GM18498 (cell line): Measurements from ENCODE around the gene ALAS2.
"Not testable (repeated sequence)": the region's sequence is repeated elsewhere in the genome, so short reads cannot be mapped to it uniquely, and the experiment has no call there.

Experiments
- ATAC-seq: cut with Tn5 transposase; IDR thresholded peaks from one replicate; pipeline ENCODE4 v1.9.1; 2021; ENCODE audit warnings: mild to moderate bottlenecking, moderate library complexity; ENCODE audit not compliant: unreplicated experiment

ALAS2 gene

DNA sequence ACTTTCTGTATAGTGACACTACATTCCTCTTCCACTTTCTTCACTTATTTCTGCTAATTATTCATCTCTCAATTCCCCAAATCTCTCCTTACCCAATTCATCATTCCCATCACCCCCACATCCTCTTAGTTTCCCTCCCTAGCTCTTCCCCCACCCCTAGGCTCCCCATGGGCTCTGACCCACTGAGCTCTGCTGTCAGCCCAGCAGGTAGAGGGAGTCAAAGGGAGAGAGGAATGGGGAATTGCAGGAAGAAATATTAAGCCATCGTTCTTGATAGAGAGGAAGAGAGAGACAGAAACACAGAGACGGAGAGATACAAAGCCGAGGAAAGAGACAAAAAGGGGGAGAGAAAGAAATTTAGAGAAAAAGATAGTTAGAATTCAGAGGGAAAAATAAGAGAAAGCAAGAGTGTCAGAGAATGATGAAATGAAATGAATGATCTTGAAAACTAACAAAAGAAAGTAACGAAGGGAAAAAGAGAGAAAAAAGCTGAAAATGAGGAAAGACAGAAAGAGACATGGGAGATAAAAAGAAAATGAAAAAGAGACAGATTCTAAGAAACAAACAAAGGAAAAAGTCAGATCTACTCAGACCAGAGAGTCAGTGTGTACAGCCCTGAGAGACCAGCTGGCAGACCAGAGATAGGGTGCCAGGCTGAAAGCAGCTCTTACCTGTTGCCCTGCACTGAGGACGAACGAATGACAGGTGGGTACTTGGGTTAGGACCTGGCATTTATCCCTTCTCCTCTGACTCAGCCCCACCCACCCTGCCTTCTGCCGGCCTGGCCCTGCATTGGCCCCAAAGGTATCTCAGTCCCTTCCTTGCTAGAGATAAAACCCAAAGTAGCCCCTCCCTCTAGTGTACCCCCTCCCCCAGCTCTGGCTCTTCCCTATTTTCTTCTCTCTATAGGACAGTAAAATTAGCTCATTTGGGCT is at the start of gene ALAS2:
TSS of gene ALAS2 (minus strand) at position 707 of the 935 bp plus-strand sequence. CDS start 4,977 bp downstream, outside the sequence.
- ATAC-seq, result no peak

DNA sequence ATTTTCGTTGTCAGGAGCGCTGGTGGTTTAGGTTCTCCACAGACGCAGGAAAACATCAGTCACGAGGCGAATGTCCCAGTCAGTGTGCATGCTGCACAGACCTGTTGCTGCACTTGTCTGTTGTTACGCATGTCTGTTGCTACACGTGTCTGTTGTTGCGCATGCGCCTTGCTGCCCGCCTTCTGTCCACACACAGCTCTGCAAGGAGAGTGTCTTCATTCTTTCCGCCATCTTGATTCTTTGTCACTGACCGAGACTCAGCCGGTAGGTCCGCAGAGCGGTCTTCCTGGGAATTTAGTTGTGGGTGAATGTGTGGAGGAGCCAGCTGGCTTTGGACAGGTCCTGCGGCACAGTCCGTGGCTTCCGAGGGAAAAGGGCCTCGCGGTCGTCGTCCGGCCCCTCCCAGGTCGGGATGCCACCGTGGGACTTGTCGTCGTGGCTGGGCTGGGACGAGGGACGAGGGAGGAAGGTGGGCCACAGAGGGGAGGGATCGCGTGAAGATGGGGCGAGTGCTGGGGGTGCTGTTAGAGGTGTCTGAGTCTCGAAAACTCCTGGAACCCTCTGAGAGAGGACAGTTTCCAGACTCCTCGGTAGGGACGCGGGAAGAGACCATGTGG is 44.2 kb upstream of the ALAS2 start, which contains the start of gene PAGE2B:
TSS of gene PAGE2B (plus strand) at position 180 of the 617 bp plus-strand sequence. CDS start 1,012 bp downstream, outside the sequence.
- no peak for ATAC-seq

GRCh38 chrX:55072286-55072685 is 41.5 kb upstream of the ALAS2 start:
- no peak for ATAC-seq

- not testable (repeated sequence) for ATAC-seq
These were observed 36.4 kb upstream of the ALAS2 start for GRCh38 chrX:55067180-55067579.

DNA sequence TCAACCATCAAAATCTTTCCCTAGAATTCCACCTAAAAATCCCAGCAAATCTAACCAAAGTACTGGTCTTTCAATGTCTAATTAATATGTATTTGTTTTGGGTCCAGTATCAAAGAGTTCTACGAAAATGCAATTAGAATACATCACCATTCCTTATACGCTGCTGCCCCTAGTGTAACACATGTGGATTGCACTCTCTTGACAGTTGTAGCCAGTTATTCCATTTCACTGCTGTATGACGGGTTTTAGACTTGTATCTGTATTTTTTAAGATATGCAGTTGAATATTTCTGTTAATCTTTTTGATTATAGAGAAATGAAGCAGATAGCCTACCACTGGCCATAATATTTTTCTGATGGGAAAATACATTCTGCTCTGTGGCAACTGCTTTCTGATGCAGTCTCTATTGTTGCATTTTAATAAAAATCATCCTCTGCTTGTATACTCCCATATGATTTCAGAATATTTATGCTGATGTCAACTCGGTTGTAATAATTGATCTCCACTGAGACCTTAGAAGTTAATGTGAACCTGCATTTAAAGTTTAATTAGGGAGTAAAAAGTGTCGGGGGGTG is 27.0 kb upstream of the ALAS2 start:
- peak; percentile 54 for ATAC-seq

DNA sequence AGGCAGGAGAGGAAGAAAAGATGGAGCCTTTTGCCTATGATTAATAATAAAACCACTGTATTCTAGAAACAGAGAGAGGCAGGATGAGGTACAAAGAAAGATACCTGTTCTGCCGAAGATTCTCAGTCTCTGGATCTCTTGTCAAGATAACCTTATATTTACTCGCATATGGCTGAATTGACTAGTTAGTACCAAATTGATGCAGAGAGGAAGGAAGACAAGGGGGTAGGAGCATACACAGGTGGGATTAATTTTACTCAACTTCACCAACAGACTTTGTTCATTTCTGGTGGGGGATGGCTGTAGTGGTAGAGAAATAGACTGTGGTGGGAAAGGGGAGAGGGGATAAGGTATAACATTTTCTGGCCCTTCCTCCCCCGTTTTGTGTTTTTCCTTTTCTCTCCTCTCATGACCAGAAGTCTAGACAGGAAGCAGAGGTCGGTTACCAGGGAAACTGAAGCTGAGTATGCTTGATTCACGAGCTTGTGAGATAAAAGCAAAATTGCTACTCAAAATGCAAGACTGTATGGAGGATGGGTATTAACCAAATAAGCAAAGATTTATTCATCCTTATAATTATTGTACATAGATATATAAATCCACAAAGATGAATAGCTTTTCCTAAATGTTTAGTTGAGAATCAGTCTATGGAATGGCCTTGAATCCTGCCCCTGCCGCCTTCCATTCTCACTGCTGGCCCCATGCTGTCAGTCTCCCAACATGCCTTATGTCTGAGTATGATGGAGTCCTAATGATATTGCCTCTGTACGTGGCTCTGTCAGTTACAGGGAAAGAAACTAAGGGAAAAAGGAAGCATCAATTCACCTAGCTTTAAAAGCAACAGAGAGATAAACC is 26.3 kb upstream of the ALAS2 start:
- ATAC-seq, result no peak

DNA sequence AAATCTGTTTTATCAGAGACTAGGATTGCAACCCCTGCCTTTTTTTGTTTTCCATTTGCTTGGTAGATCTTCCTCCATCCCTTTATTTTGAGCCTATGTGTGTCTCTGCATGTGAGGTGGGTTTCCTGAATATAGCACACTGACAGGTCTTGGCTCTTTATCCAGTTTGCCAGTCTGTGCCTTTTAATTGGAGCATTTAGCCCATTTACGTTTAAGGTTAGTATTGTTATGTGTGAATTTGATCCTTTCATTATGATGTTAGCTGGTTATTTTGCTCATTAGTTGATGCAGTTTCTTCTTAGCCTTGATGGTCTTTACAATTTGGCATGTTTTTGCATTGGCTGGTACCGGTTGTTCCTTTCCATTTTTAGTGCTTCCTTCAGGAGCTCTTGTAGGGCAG is 19.8 kb upstream of the ALAS2 start:
- not testable (repeated sequence) for ATAC-seq

DNA sequence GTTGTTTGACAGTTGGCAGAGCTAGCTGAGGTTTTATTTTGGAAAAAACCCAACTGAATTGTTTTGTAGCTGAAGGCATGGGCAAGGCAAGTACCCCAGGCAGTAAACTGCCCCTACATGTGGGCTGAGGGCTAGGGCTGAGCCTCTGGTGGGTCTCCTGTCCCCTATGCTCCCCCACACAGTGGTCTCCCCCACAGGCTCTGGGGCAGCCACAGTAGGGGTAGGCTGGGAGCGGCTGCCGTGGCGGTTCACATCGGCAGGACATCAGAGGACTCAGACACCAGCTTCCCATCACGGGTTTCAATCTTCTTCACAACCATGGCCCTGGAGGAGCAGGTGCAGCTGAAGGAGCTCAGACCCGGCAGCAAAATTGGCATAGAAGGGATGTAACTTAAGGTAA is 10.7 kb upstream of the ALAS2 start:
- no peak for ATAC-seq

DNA sequence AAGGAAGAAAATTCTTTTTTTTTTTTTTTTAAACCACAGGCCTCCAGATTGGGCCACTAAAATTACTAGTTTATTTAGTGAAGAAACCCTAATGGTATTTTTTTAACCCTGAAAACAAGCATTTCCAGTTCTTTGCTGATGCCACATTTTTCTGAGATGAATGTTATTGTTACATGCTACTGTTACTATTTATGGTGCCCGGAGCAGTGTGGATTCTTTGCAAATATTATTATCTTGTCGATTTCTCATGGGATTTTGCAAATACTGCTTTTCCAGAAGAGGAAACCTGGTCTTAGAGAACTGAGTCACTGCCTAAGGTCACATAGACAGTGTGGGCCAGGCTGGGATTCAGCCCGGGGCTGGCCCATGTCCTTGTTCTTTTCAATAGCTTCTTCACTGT is 8.7 kb upstream of the ALAS2 start:
- ATAC-seq, result no peak

DNA sequence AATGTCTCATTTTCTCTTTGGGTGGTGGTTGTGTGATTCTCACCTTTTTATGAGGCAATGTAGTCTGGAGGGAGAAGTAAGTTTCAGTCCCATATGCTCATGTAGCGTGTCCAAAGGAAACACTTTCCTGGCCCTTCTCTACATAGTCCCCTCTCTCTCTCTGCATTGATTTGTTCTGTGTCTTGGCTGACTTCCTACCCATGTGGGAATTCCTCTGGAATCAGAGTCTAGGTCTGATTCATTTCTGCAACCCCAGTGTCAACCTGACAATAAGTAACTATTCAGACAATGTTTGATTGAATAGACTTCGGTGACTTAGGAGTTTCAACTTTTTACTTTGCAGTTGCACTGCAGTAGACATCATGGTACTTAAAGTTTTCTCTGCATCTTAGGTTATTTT is 2.7 kb upstream of the ALAS2 start:
- no peak for ATAC-seq

GRCh38 chrX:55029291-55029690 is 1.5 kb downstream of the ALAS2 start:
- ATAC-seq, result no peak

DNA sequence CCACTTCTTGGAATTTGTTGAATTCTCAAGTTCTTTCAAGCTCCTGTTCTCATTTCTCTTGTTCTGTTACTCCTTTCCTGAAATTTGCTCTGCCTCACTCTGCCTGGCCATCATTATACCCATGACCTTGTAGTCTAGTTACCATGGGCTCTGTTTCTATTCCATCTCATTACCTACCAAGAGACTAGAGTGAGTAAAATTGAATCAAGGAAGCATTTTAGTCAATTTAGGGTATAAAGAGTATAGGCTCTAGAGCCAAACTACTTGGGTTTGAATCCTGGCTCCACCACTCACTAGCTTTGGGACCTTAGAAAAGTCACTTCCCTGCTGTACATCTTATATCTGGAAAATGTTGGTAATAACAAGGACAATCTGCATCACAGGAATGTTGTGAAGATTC is 2.2 kb downstream of the ALAS2 start:
- no peak for ATAC-seq

GRCh38 chrX:55028040-55028439 is 2.7 kb downstream of the ALAS2 start:
- no peak for ATAC-seq

DNA sequence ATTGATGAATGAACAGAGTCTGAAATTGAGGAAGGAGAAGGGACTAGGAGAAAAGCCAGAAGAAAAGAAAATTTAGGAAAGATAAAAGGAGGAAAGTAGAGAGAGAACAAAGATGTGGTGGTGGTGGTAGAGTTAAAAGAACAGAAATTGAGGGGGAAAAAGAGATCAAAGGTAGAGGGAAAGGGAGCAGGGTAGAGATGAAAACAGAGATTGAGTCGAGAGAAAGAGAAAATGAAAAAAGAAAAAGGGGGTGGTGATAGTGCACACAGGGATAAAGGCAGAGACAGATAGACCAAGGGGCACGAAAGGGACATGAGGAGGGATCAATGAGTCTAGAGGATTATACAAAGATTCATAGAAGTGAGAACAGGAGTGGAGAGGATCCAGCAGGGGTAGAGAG is 3.9 kb downstream of the ALAS2 start:
- no peak for ATAC-seq

- no peak for ATAC-seq
These were observed 4.6 kb downstream of the ALAS2 start for GRCh38 chrX:55026143-55026542.

- no peak for ATAC-seq
These were observed 15.9 kb downstream of the ALAS2 start for GRCh38 chrX:55014897-55015299.

GRCh38 chrX:55011294-55011693 is 19.5 kb downstream of the ALAS2 start:
- no peak for ATAC-seq

- ATAC-seq, result no peak
These were observed 22.0 kb downstream of the ALAS2 start for GRCh38 chrX:55008571-55009358.

DNA sequence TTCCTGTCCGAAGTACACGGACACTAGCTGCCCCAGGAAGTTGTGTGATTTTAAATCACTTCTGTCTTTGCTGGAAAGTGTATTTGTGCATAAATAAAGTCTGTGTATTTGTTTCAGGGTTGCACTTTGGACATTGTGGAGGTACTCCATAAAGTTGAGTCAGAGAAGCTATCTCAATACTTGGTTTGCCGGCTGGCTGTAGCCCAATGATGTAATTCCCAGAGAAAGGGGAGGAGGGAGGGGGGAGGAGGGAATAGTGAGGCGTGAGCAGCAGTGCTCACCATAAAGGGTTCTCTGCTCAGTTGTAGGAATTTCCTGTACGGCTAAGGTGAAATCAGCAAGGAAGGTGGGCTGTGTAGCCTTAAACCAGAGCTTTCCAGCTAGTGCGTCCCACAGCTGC is 23.1 kb downstream of the ALAS2 start:
- no peak for ATAC-seq
